Measurements from ENCODE around the gene PIP5K1B. TPM values are rescaled to one million over a fixed set of nuclear protein-coding genes. Genes with fewer than 3 reads are reported as not detected.

Gene PIP5K1B
- total RNA-seq, 1 experiment from 2014 or later, result 0.20 TPM

DNA sequence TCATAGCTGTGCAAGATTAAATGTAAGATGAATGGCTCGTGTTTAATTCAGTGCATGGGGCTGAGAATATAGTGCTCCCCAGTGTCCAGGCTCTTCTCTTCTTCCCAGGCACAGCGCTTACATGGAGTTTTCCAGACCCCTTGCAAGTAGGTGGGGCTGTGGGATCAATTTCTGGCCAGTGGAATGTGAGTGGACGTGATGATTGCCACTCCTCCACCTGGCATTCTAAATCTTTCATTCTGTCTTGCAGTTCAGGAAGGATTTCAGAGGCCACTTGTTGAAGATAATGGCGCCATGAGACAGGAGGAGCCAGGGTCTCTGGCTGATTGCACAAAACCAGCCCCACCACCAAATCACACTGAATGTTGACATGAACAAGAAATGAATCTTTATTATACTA is 7.2 kb upstream of the PIP5K1B start:
- DNase-seq (ENCODE audit: low read depth, low spot score) (no peak), ATAC-seq (no peak)
- H3K9me3 ChIP-seq (ENCODE audit: control insufficient read depth in 1 of 2, insufficient read depth in 1 of 2, low read depth in 1 of 2, low read length in 2 of 2), result no peaks in the 10 kb centered on the region
- H4K20me1 ChIP-seq (ENCODE audit: insufficient read depth), result no peaks in the 10 kb centered on the region
- H3K9ac ChIP-seq (ENCODE audit: low read length), result no peak overlapping the region
- ChIA-PET CTCF (no interaction called here), RAD21 (ENCODE audit: low non-redundant PET in 1 of 2, low total read pairs in 2 of 2, uncharacterized antibody in 2 of 2, unreplicated experiment in 2 of 2) (no interaction called here), POLR2A (no interaction called here)
- no peaks in the 10 kb centered on the region for H3K4me1 ChIP-seq (ENCODE audit: control insufficient read depth in 1 of 2, insufficient read depth in 2 of 2, low read length in 2 of 2)
- intact Hi-C loops (cut with micrococcal nuclease), result no loop called here
- H3K4me3 ChIP-seq (replicated peaks in 1 of 2; ENCODE audit: low read depth in 1 of 2, low read length in 2 of 2), result no peak overlapping the region
- no peaks in the 10 kb centered on the region for H3K9me2 ChIP-seq (ENCODE audit: insufficient read depth)
- H3K79me2 ChIP-seq (ENCODE audit: insufficient read depth, low read length), result no peaks in the 10 kb centered on the region
- H2AFZ ChIP-seq (ENCODE audit: low read depth, low read length, poor library complexity, severe bottlenecking), result no peak overlapping the region
- H3K4me2 ChIP-seq (ENCODE audit: low read length), result no peak overlapping the region
- no peak for TF ChIP-seq SRF (IDR thresholded peaks at IDR 0.05; ENCODE audit: low read depth)
- H3K36me3 ChIP-seq (ENCODE audit: control insufficient read depth in 1 of 2, insufficient read depth in 2 of 2, low read length in 2 of 2), result no peaks in the 10 kb centered on the region
- no peak overlapping the region for H3K27ac ChIP-seq (ENCODE audit: low read depth, low read length)
- BruUV-seq (replicated peaks), result no TSS peak
- H3K27me3 ChIP-seq (ENCODE audit: insufficient read depth, low read length), result peaks cover 35% of the 10 kb centered on the region

DNA sequence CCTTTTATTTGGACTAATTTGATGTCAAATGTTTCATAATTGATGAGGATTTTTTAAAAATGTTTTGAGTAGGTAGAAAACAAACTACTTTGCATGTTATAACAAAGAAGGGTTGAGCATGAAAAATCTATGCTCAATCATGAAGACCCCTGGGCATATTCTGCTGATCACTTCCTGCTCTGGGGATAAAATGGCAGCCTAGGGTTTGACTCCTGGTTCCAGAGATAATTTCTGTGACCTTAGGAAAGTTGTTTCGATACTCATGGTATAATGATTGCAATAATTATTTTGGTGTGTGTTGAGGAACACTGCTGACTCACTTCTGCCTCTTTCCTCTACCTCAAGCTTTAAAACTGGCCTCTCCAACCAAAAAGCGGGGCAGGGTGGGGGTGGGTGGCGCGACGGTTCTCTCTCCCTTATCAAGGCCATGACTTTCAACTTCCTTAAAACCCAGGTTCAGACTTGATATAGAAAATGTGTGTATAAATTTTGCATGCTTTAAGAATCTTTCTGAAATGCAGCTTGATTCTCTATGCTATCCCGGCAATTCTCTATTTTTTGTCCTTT is 6.0 kb upstream of the PIP5K1B start:
- ChIA-PET CTCF (no interaction called here), RAD21 (ENCODE audit: low non-redundant PET in 1 of 2, low total read pairs in 2 of 2, uncharacterized antibody in 2 of 2, unreplicated experiment in 2 of 2) (no interaction called here), POLR2A (no interaction called here)
- H3K9me3 ChIP-seq (ENCODE audit: control insufficient read depth in 1 of 2, insufficient read depth in 1 of 2, low read depth in 1 of 2, low read length in 2 of 2), result no peaks in the 10 kb centered on the region
- H3K27ac ChIP-seq (ENCODE audit: low read depth, low read length), result no peak overlapping the region
- no peak overlapping the region for H3K9ac ChIP-seq (ENCODE audit: low read length)
- H3K9me2 ChIP-seq (ENCODE audit: insufficient read depth), result no peaks in the 10 kb centered on the region
- ATAC-seq, result no peak
- no peak overlapping the region for H3K4me2 ChIP-seq (ENCODE audit: low read length)
- H2AFZ ChIP-seq (ENCODE audit: low read depth, low read length, poor library complexity, severe bottlenecking), result no peak overlapping the region
- intact Hi-C loops (cut with micrococcal nuclease), result no loop called here
- no peaks in the 10 kb centered on the region for H3K4me1 ChIP-seq (ENCODE audit: control insufficient read depth in 1 of 2, insufficient read depth in 2 of 2, low read length in 2 of 2)
- peaks cover 27% of the 10 kb centered on the region for H3K27me3 ChIP-seq (ENCODE audit: insufficient read depth, low read length)
- DNase-seq (ENCODE audit: low read depth, low spot score), result no peak
- H3K4me3 ChIP-seq (replicated peaks in 1 of 2; ENCODE audit: low read depth in 1 of 2, low read length in 2 of 2), result no peak overlapping the region
- no peaks in the 10 kb centered on the region for H4K20me1 ChIP-seq (ENCODE audit: insufficient read depth)
- H3K36me3 ChIP-seq (ENCODE audit: control insufficient read depth in 1 of 2, insufficient read depth in 2 of 2, low read length in 2 of 2), result no peaks in the 10 kb centered on the region
- no TSS peak for BruUV-seq (replicated peaks)
- H3K79me2 ChIP-seq (ENCODE audit: insufficient read depth, low read length), result no peaks in the 10 kb centered on the region
- TF ChIP-seq, protein P1, sequence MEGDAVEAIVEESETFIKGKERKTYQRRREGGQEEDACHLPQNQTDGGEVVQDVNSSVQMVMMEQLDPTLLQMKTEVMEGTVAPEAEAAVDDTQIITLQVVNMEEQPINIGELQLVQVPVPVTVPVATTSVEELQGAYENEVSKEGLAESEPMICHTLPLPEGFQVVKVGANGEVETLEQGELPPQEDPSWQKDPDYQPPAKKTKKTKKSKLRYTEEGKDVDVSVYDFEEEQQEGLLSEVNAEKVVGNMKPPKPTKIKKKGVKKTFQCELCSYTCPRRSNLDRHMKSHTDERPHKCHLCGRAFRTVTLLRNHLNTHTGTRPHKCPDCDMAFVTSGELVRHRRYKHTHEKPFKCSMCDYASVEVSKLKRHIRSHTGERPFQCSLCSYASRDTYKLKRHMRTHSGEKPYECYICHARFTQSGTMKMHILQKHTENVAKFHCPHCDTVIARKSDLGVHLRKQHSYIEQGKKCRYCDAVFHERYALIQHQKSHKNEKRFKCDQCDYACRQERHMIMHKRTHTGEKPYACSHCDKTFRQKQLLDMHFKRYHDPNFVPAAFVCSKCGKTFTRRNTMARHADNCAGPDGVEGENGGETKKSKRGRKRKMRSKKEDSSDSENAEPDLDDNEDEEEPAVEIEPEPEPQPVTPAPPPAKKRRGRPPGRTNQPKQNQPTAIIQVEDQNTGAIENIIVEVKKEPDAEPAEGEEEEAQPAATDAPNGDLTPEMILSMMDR (IDR thresholded peaks at IDR 0.05 in 2 of 3, conservative IDR thresholded peaks at IDR 0.05 in 1 of 3; ENCODE audit: borderline replicate concordance in 1 of 3, insufficient read depth in 1 of 3, low read depth in 2 of 3, low read length in 2 of 3), result no peak
- TF ChIP-seq RAD21 (IDR thresholded peaks at IDR 0.05; ENCODE audit: low read depth) (no peak), POLR2A (IDR thresholded peaks at IDR 0.05; ENCODE audit: borderline replicate concordance, extremely low read depth, insufficient read depth, insufficient read length) (no peak), SP1 (IDR thresholded peaks at IDR 0.05; ENCODE audit: low read depth) (no peak), ZFX (IDR thresholded peaks at IDR 0.05) (no peak), ELF1 (IDR thresholded peaks at IDR 0.05; ENCODE audit: borderline replicate concordance, low read depth) (no peak), EZH2 (IDR thresholded peaks at IDR 0.05) (no peak), POLR2AphosphoS5 (IDR thresholded peaks at IDR 0.05; ENCODE audit: low read depth, low read length) (no peak), CBX3 (IDR thresholded peaks at IDR 0.05; ENCODE audit: low read depth) (no peak), JUND (IDR thresholded peaks at IDR 0.05) (no peak)
- TF ChIP-seq, protein P2, sequence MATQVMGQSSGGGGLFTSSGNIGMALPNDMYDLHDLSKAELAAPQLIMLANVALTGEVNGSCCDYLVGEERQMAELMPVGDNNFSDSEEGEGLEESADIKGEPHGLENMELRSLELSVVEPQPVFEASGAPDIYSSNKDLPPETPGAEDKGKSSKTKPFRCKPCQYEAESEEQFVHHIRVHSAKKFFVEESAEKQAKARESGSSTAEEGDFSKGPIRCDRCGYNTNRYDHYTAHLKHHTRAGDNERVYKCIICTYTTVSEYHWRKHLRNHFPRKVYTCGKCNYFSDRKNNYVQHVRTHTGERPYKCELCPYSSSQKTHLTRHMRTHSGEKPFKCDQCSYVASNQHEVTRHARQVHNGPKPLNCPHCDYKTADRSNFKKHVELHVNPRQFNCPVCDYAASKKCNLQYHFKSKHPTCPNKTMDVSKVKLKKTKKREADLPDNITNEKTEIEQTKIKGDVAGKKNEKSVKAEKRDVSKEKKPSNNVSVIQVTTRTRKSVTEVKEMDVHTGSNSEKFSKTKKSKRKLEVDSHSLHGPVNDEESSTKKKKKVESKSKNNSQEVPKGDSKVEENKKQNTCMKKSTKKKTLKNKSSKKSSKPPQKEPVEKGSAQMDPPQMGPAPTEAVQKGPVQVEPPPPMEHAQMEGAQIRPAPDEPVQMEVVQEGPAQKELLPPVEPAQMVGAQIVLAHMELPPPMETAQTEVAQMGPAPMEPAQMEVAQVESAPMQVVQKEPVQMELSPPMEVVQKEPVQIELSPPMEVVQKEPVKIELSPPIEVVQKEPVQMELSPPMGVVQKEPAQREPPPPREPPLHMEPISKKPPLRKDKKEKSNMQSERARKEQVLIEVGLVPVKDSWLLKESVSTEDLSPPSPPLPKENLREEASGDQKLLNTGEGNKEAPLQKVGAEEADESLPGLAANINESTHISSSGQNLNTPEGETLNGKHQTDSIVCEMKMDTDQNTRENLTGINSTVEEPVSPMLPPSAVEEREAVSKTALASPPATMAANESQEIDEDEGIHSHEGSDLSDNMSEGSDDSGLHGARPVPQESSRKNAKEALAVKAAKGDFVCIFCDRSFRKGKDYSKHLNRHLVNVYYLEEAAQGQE (IDR thresholded peaks at IDR 0.05; ENCODE audit: low read depth), result no peak
- TF ChIP-seq, protein P3, sequence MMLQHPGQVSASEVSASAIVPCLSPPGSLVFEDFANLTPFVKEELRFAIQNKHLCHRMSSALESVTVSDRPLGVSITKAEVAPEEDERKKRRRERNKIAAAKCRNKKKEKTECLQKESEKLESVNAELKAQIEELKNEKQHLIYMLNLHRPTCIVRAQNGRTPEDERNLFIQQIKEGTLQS (IDR thresholded peaks at IDR 0.05), result no peak
- TF ChIP-seq, protein P4, sequence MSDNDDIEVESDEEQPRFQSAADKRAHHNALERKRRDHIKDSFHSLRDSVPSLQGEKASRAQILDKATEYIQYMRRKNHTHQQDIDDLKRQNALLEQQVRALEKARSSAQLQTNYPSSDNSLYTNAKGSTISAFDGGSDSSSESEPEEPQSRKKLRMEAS (IDR thresholded peaks at IDR 0.05), result no peak

Data from HCT116 (cell line).